WTC11 (cell line): Measurements from ENCODE around the gene SDK2. TPM values are rescaled to one million over a fixed set of nuclear protein-coding genes. Genes with fewer than 3 reads are reported as not detected.

Experiments
- ATAC-seq: fragments of 200-7000 bp; cut with Tn5 transposase; 2 replicates; pipeline ENCODE4 v1.10.0; 2021; ENCODE audit warnings: mild to moderate bottlenecking, moderate library complexity
- CTCF ChIA-PET: fragments of 300-600 bp; sonication (Branson Sonifier 250); formaldehyde crosslinking; loops from one replicate; lab custom pipeline; 2021; ENCODE audit warnings: antibody characterized with exemption; lab: Charles Lee
- POLR2A ChIA-PET: fragments of 350-600 bp; sonication (Branson Sonifier 250); formaldehyde crosslinking; loops from one replicate; lab custom pipeline; 2021; ENCODE audit warnings: antibody characterized with exemption; lab: Charles Lee
- DNase-seq: peaks from one replicate; pipeline ENCODE4 v3.0.0; 2021; ENCODE audit warnings: low spot score
- H3K27ac Mint-ChIP-seq: 2 replicates; pipeline ENCODE4 v1.8.0; 2021; ENCODE audit warnings: mixed read lengths
- H3K27me3 Mint-ChIP-seq: 2 replicates; pipeline ENCODE4 v1.8.0; 2021; ENCODE audit warnings: low read depth, mild to moderate bottlenecking, moderate library complexity, mixed read lengths
- H3K36me3 Mint-ChIP-seq: 2 replicates; pipeline ENCODE4 v1.8.0; 2021; ENCODE audit warnings: mixed read lengths
- H3K4me1 Mint-ChIP-seq: 2 replicates; pipeline ENCODE4 v1.8.0; 2022; ENCODE audit warnings: mixed read lengths
- H3K4me3 Mint-ChIP-seq: 2 replicates; pipeline ENCODE4 v1.8.0; 2021; ENCODE audit warnings: mild to moderate bottlenecking, moderate library complexity, mixed read lengths
- H3K9me3 Mint-ChIP-seq: 2 replicates; pipeline ENCODE4 v1.8.0; 2021; ENCODE audit warnings: mixed read lengths
- ATF1 ChIP-seq: sonication (generic); formaldehyde crosslinking; IDR thresholded peaks from 2 replicates; pipeline ENCODE4 v1.8.1; 2023; ENCODE audit warnings: mild to moderate bottlenecking, moderate library complexity, missing genetic modification reagents
- CREB1 ChIP-seq: sonication (generic); formaldehyde crosslinking; IDR thresholded peaks from 2 replicates; pipeline ENCODE4 v1.8.0; 2023; ENCODE audit warnings: mild to moderate bottlenecking, missing genetic modification reagents
- E2F1 ChIP-seq: sonication (generic); formaldehyde crosslinking; IDR thresholded peaks from 2 replicates; pipeline ENCODE4 v1.8.0; 2022; ENCODE audit warnings: mild to moderate bottlenecking, missing genetic modification reagents
- JUN ChIP-seq: sonication (generic); formaldehyde crosslinking; IDR thresholded peaks from 2 replicates; pipeline ENCODE4 v1.8.0; 2023; ENCODE audit warnings: mild to moderate bottlenecking, missing genetic modification reagents
- KAT7 ChIP-seq: sonication (generic); formaldehyde crosslinking; IDR thresholded peaks from 2 replicates; pipeline ENCODE4 v1.8.1; 2023; ENCODE audit warnings: missing genetic modification reagents, mild to moderate bottlenecking, borderline replicate concordance
- NFE2L1 ChIP-seq: sonication (generic); formaldehyde crosslinking; IDR thresholded peaks from 2 replicates; pipeline ENCODE4 v1.8.1; 2023; ENCODE audit warnings: missing genetic modification reagents
- NR2C2 ChIP-seq: sonication (generic); formaldehyde crosslinking; IDR thresholded peaks from 2 replicates; pipeline ENCODE4 v1.8.0; 2022; ENCODE audit warnings: mild to moderate bottlenecking, missing genetic modification reagents
- NR3C1 ChIP-seq: sonication (generic); formaldehyde crosslinking; conservative IDR thresholded peaks from 2 replicates; pipeline ENCODE4 v1.8.1; 2023; ENCODE audit warnings: low read depth, mild to moderate bottlenecking, missing genetic modification reagents
- OVOL2 ChIP-seq: fragments of 250-450 bp; sonication (Bioruptor Pico); IDR thresholded peaks from 2 replicates; pipeline ENCODE4 v1.9.0; 2021; ENCODE audit warnings: mild to moderate bottlenecking, borderline replicate concordance
- RELA ChIP-seq: sonication (generic); formaldehyde crosslinking; IDR thresholded peaks from 2 replicates; pipeline ENCODE4 v1.8.1; 2022; ENCODE audit warnings: missing genetic modification reagents, mild to moderate bottlenecking, borderline replicate concordance
- SMAD3 ChIP-seq: sonication (generic); formaldehyde crosslinking; IDR thresholded peaks from 2 replicates; pipeline ENCODE4 v1.8.0; 2022; ENCODE audit warnings: missing genetic modification reagents, mild to moderate bottlenecking, borderline replicate concordance
- SMAD4 ChIP-seq: sonication (generic); formaldehyde crosslinking; IDR thresholded peaks from 2 replicates; pipeline ENCODE4 v1.8.0; 2022; ENCODE audit warnings: mild to moderate bottlenecking, missing genetic modification reagents
- SOX15 ChIP-seq: fragments of 250-450 bp; sonication (Bioruptor Pico); IDR thresholded peaks from 2 replicates; pipeline ENCODE4 v1.9.0; 2021; ENCODE audit warnings: mild to moderate bottlenecking
- SP1 ChIP-seq: sonication (generic); formaldehyde crosslinking; conservative IDR thresholded peaks from 2 replicates; pipeline ENCODE4 v1.8.1; 2022; ENCODE audit warnings: missing genetic modification reagents
- TCF7 ChIP-seq: sonication (generic); formaldehyde crosslinking; IDR thresholded peaks from 2 replicates; pipeline ENCODE4 v1.8.0; 2022; ENCODE audit warnings: mild to moderate bottlenecking, low read depth, missing genetic modification reagents, moderate library complexity
- TEAD1 ChIP-seq: sonication (generic); formaldehyde crosslinking; IDR thresholded peaks from 2 replicates; pipeline ENCODE4 v1.8.0; 2022; ENCODE audit warnings: mild to moderate bottlenecking, missing genetic modification reagents
- TEAD4 ChIP-seq: sonication (generic); formaldehyde crosslinking; IDR thresholded peaks from 2 replicates; pipeline ENCODE4 v1.8.0; 2022; ENCODE audit warnings: mild to moderate bottlenecking, missing genetic modification reagents
- USF1 ChIP-seq: sonication (generic); formaldehyde crosslinking; IDR thresholded peaks from 2 replicates; pipeline ENCODE4 v1.8.0; 2022; ENCODE audit warnings: mild to moderate bottlenecking, missing genetic modification reagents
- ZNF138 ChIP-seq: sonication (generic); formaldehyde crosslinking; conservative IDR thresholded peaks from 2 replicates; pipeline ENCODE4 v1.8.1; 2022; ENCODE audit warnings: mild to moderate bottlenecking, moderate library complexity, missing genetic modification reagents
- ZNF396 ChIP-seq: fragments of 250-450 bp; sonication (Bioruptor Pico); IDR thresholded peaks from 2 replicates; pipeline ENCODE4 v1.8.0; 2021; ENCODE audit warnings: mild to moderate bottlenecking, moderate library complexity, borderline replicate concordance
- total RNA-seq: library from RNA; stranded (reverse); gene quantifications from 3 replicates; pipeline ENCODE4 v1.2.3, GENCODE V29; 2021
- TF ChIP-seq, protein P1 (sequence below): sonication (generic); formaldehyde crosslinking; conservative IDR thresholded peaks from 2 replicates; pipeline ENCODE4 v1.8.1; 2023; ENCODE audit warnings: mild to moderate bottlenecking, low read depth, missing genetic modification reagents, moderate library complexity
- TF ChIP-seq, protein P2 (sequence below): fragments of 200-600 bp; IDR thresholded peaks from 2 replicates; pipeline ENCODE4 v1.8.0; 2022; ENCODE audit warnings: antibody characterized with exemption
- TF ChIP-seq, protein P3 (sequence below): sonication (generic); formaldehyde crosslinking; IDR thresholded peaks from 2 replicates; pipeline ENCODE4 v1.8.1; 2023; ENCODE audit warnings: mild to moderate bottlenecking, missing genetic modification reagents, moderate library complexity
- TF ChIP-seq, protein P4 (sequence below): sonication (generic); formaldehyde crosslinking; conservative IDR thresholded peaks from 2 replicates; pipeline ENCODE4 v1.8.1; 2022; ENCODE audit warnings: mild to moderate bottlenecking, missing genetic modification reagents

Gene SDK2
- total RNA-seq, 1 experiment from 2014 or later = 14.8 TPM

- ATAC-seq (peak; percentile 23), DNase-seq (no peak)
- no peak for TF ChIP-seq SOX15 (CRISPR knock-in tag)
- no peak for TF ChIP-seq CREB1
- TF ChIP-seq SMAD3 (CRISPR knock-in tag) = no peak
- TF ChIP-seq ZNF138 (CRISPR knock-in tag) = no peak
- TF ChIP-seq TCF7 (CRISPR knock-in tag) = no peak
- no peak for TF ChIP-seq SP1 (CRISPR knock-in tag)
- TF ChIP-seq, protein P1, sequence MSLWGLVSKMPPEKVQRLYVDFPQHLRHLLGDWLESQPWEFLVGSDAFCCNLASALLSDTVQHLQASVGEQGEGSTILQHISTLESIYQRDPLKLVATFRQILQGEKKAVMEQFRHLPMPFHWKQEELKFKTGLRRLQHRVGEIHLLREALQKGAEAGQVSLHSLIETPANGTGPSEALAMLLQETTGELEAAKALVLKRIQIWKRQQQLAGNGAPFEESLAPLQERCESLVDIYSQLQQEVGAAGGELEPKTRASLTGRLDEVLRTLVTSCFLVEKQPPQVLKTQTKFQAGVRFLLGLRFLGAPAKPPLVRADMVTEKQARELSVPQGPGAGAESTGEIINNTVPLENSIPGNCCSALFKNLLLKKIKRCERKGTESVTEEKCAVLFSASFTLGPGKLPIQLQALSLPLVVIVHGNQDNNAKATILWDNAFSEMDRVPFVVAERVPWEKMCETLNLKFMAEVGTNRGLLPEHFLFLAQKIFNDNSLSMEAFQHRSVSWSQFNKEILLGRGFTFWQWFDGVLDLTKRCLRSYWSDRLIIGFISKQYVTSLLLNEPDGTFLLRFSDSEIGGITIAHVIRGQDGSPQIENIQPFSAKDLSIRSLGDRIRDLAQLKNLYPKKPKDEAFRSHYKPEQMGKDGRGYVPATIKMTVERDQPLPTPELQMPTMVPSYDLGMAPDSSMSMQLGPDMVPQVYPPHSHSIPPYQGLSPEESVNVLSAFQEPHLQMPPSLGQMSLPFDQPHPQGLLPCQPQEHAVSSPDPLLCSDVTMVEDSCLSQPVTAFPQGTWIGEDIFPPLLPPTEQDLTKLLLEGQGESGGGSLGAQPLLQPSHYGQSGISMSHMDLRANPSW (CRISPR knock-in tag) = no peak
- TF ChIP-seq TEAD1 = no peak
- TF ChIP-seq USF1 (CRISPR knock-in tag) = no peak
- TF ChIP-seq TEAD4 (CRISPR knock-in tag) = no peak
- no peak for TF ChIP-seq ZNF396
- no peak for TF ChIP-seq NR3C1 (CRISPR knock-in tag)
- no peak for TF ChIP-seq JUN (CRISPR knock-in tag)
- CTCF ChIA-PET = interaction anchor here (0.5 to 1.0 kb wide), 2 partner anchors 37 to 56 kb away, joined by 4 read pairs; no protein-coding TSS in a partner anchor
- Mint-ChIP-seq H3K27me3 (peaks cover 25% of the 10 kb centered on the region), H3K4me3 (no peak overlapping the region), H3K4me1 (peaks cover 23% of the 10 kb centered on the region), H3K36me3 (peaks cover 14% of the 10 kb centered on the region), H3K9me3 (peaks cover 17% of the 10 kb centered on the region), H3K27ac (peak overlapping the region; percentile 47; the same call in 1 of the 2 replicates)
- POLR2A ChIA-PET = no interaction called here
Observed at GRCh38 chr17:73652886-73653480, 8.7 kb upstream of the SDK2 start.

DNA sequence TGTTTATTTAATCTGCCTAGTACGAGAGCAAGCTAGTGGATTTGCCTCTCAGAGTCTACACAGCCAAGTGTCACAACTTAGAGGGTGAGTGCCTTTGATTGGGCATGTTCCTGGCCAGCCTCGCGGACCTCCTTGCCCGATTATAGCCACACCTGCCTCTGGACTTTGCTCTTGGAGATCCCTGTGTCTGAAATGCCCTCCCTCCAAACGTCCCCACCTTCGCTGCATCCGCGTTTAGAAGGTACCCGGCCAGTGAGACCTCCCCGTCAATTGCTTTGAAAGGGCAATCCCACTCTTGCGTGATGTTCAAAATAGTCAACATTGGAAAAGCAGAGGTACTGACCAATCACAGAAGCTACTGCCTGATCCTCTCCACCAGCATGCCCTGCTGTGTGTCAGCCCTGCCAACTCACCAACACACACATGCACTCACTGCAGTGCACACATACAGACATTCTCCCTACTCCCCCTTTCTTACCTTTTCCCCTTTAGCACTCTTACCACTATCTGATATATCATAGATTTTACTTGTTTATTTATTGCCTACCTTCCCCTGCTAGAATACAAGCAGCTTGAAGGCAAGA lies 6.5 kb upstream of the SDK2 start:
- no peak overlapping the region for H3K4me3 Mint-ChIP-seq
- H3K27me3 Mint-ChIP-seq = peaks cover 48% of the 10 kb centered on the region
- CTCF ChIA-PET = interaction anchor here (0.8 to 2.5 kb wide), 10 partner anchors 40 to 306 kb away, joined by 3 to 25 read pairs (median 6); no protein-coding TSS in a partner anchor
- ATAC-seq = no peak
- TF ChIP-seq OVOL2 (CRISPR knock-in tag) (no peak), NR2C2 (no peak), RELA (CRISPR knock-in tag) (no peak), NFE2L1 (no peak), KAT7 (CRISPR knock-in tag) (no peak), E2F1 (CRISPR knock-in tag) (no peak), SMAD4 (no peak), ATF1 (no peak)
- TF ChIP-seq, protein P2, sequence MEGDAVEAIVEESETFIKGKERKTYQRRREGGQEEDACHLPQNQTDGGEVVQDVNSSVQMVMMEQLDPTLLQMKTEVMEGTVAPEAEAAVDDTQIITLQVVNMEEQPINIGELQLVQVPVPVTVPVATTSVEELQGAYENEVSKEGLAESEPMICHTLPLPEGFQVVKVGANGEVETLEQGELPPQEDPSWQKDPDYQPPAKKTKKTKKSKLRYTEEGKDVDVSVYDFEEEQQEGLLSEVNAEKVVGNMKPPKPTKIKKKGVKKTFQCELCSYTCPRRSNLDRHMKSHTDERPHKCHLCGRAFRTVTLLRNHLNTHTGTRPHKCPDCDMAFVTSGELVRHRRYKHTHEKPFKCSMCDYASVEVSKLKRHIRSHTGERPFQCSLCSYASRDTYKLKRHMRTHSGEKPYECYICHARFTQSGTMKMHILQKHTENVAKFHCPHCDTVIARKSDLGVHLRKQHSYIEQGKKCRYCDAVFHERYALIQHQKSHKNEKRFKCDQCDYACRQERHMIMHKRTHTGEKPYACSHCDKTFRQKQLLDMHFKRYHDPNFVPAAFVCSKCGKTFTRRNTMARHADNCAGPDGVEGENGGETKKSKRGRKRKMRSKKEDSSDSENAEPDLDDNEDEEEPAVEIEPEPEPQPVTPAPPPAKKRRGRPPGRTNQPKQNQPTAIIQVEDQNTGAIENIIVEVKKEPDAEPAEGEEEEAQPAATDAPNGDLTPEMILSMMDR = no peak
- TF ChIP-seq, protein P3, sequence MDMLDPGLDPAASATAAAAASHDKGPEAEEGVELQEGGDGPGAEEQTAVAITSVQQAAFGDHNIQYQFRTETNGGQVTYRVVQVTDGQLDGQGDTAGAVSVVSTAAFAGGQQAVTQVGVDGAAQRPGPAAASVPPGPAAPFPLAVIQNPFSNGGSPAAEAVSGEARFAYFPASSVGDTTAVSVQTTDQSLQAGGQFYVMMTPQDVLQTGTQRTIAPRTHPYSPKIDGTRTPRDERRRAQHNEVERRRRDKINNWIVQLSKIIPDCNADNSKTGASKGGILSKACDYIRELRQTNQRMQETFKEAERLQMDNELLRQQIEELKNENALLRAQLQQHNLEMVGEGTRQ (CRISPR knock-in tag) = no peak
- TF ChIP-seq, protein P4, sequence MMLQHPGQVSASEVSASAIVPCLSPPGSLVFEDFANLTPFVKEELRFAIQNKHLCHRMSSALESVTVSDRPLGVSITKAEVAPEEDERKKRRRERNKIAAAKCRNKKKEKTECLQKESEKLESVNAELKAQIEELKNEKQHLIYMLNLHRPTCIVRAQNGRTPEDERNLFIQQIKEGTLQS (CRISPR knock-in tag) = no peak
- TF ChIP-seq, protein P1 (CRISPR knock-in tag) = no peak
- TF ChIP-seq, all 79 proteins: peak for 0
- Mint-ChIP-seq H3K36me3 (peaks cover 14% of the 10 kb centered on the region), H3K27ac (no peak overlapping the region), H3K4me1 (peaks cover 34% of the 10 kb centered on the region), H3K9me3 (peaks cover 17% of the 10 kb centered on the region)
- POLR2A ChIA-PET = no interaction called here
- no peak for DNase-seq
